Lung (tissue), 12 donors: ENCODE measurements around the gene PLA2G4A. TPM values are rescaled to one million over a fixed set of nuclear protein-coding genes. Genes with fewer than 3 reads are reported as not detected.

Experiments
- ATAC-seq: fragments of 200-7000 bp; cut with Tn5 transposase; one replicate; pipeline ENCODE4 v1.9.1; 2020; ENCODE audit warnings: moderate number of reproducible peaks; ENCODE audit not compliant: insufficient read depth, low FRiP score
- DNase-seq, 3 donors: peaks; one replicate each; pipeline ENCODE4 v3.0.0-alpha.2; 2013 to 2017
- H3K27ac ChIP-seq, 2 donors: one replicate each; pipeline ENCODE4 v1.5.1; 2013; ENCODE audit warnings: mild to moderate bottlenecking in 2 of 2, moderate library complexity in 2 of 2, control low read depth in 1 of 2, inconsistent platforms in 1 of 2, low read depth in 1 of 2, low read length in 1 of 2
- H3K27me3 ChIP-seq, 3 donors: one replicate each; pipeline ENCODE4 v1.5.1; 2013; ENCODE audit warnings: low read length in 2 of 3; ENCODE audit not compliant: control insufficient read depth in 3 of 3, insufficient read depth in 3 of 3
- H3K36me3 ChIP-seq, 4 donors: one replicate each; pipeline ENCODE4 v1.5.1; 2013; ENCODE audit warnings: low read length in 4 of 4, mild to moderate bottlenecking in 1 of 4, moderate library complexity in 1 of 4; ENCODE audit not compliant: control insufficient read depth in 4 of 4, insufficient read depth in 4 of 4
- H3K4me1 ChIP-seq, 5 donors: one replicate each; pipeline ENCODE4 v1.5.1; 2013; ENCODE audit warnings: low read length in 5 of 5, mild to moderate bottlenecking in 2 of 5, moderate library complexity in 1 of 5; ENCODE audit not compliant: control insufficient read depth in 5 of 5, insufficient read depth in 5 of 5
- H3K4me3 ChIP-seq: one replicate; pipeline ENCODE4 v1.5.1; 2013; ENCODE audit warnings: mild to moderate bottlenecking, control low read depth, moderate library complexity
- H3K9ac ChIP-seq, 2 donors: one replicate each; pipeline ENCODE4 v1.5.1; 2013; ENCODE audit warnings: low read length in 2 of 2, control low read depth in 1 of 2; ENCODE audit not compliant: insufficient read depth in 1 of 2
- H3K9me3 ChIP-seq, 4 donors: one replicate each; pipeline ENCODE4 v1.5.1; 2013; ENCODE audit warnings: low read length in 3 of 4, mild to moderate bottlenecking in 1 of 4, moderate library complexity in 1 of 4; ENCODE audit not compliant: control insufficient read depth in 4 of 4, insufficient read depth in 3 of 4
- CTCF ChIP-seq: IDR thresholded peaks from 2 replicates; pipeline ENCODE4 v1.5.1; 2012; ENCODE audit warnings: mild to moderate bottlenecking; ENCODE audit errors: control extremely low read depth, extremely low read depth
- WGBS, 2 donors: extraction: QIAGEN DNeasy Blood & Tissue Kit; methylation state at CpG; one replicate each; pipeline ENCODE4 v1.1.7; 2013; 5-methylcytosine and 5-hydroxymethylcytosine counted together
- polyA plus RNA-seq, 2 donors: library from polyadenylated mRNA; stranded (reverse); fragments of 200-250 nt; gene quantifications; one replicate each; pipeline ENCODE4 v1.2.1, GENCODE V29; 2013
- total RNA-seq, 2 donors: library from RNA; depleted of rRNA in 1 of 2; stranded (reverse); fragments of >200 nt in 1 of 2; gene quantifications; one replicate each; pipeline ENCODE4 v1.2.1, GENCODE V29; 2014 to 2021
- donor health status: control.
- donor health status: control.
- donor health status: Bipolar disorder and iron deficiency.
- donor health status: healthy.
- donor health status: DM: yes; HTN: yes; CAD: no.

Gene PLA2G4A
- total and polyA plus RNA-seq, 4 donors, result 2.5 to 8.1 (median 6.4) TPM

- no peaks in the 10 kb centered on the region for H3K9me3 ChIP-seq
- no peak overlapping the region for H3K9ac ChIP-seq
- H3K4me1 ChIP-seq, result no peaks in the 10 kb centered on the region
- ATAC-seq (no peak), DNase-seq (no peak)
- TF ChIP-seq CTCF, result no peak
- H3K27ac ChIP-seq, result no peak overlapping the region
- H3K4me3 ChIP-seq, result no peak overlapping the region
- H3K27me3 ChIP-seq, result no peaks in the 10 kb centered on the region
- H3K36me3 ChIP-seq, result no peaks in the 10 kb centered on the region
- WGBS, 2 donors, result 87% methylated on average over 4 of the region's 4 CpGs
These were observed 137.7 kb downstream of the PLA2G4A start for GRCh38 chr1:186966456-186966855.

GRCh38 chr1:186967656-186968394 lies 139.1 kb downstream of the PLA2G4A start:
- no peaks in the 10 kb centered on the region for H3K9me3 ChIP-seq
- WGBS, 2 donors, result 92 to 100% methylated on average over 2 of the region's 2 CpGs
- no peak for ATAC-seq

GRCh38 chr1:186974774-186975181 lies 146.0 kb downstream of the PLA2G4A start:
- Histone ChIP-seq H3K27me3 (no peaks in the 10 kb centered on the region), H3K27ac (no peak overlapping the region), H3K4me3 (no peak overlapping the region), H3K36me3 (no peaks in the 10 kb centered on the region), H3K9ac (no peak overlapping the region), H3K9me3 (no peaks in the 10 kb centered on the region), H3K4me1 (peaks cover 0 to 5% (median 1%) of the 10 kb centered on the region in 5 donors)
- no peak for TF ChIP-seq CTCF
- DNase-seq (peak in 2 of 3 donors; percentile 62 to 68), ATAC-seq (peak; percentile 58)
- WGBS, 2 donors, result 13 to 40% methylated on average over 3 of the region's 3 CpGs

More at GRCh38 chr1:186967656-186968394, 139.1 kb downstream of the PLA2G4A start:
- Histone ChIP-seq H3K9ac (no peak overlapping the region), H3K4me1 (no peaks in the 10 kb centered on the region), H3K27ac (no peak overlapping the region), H3K36me3 (no peaks in the 10 kb centered on the region), H3K4me3 (no peak overlapping the region), H3K27me3 (no peaks in the 10 kb centered on the region)
- no peak for TF ChIP-seq CTCF
- DNase-seq, result no peak
